ENCODE data around the gene LGI1. TPM values are rescaled to one million over a fixed set of nuclear protein-coding genes. Genes with fewer than 3 reads are reported as not detected.

Gene LGI1
- 0.11 TPM in 1 of 2 replicates, not detected in the other for total RNA-seq

GRCh38 chr10:93757801-93758507 is at the start of gene LGI1:
Gene LGI1 (plus strand): TSS chr10:93757936. CDS start chr10:93758145, 209 bp downstream.

Other genes starting within 250 kb of the LGI1 start
- gene FFAR4, start 191.3 kb upstream of the LGI1 start, total RNA-seq = not detected in 2 replicates
- 11.1 and 15.4 TPM in 2 replicates for gene RBP4, start 156.7 kb upstream of the LGI1 start, total RNA-seq
- not detected in 2 replicates for gene PDE6C, start 145.4 kb upstream of the LGI1 start, total RNA-seq
- 14.0 and 14.4 TPM in 2 replicates for gene FRA10AC1, start 55.3 kb upstream of the LGI1 start, total RNA-seq
- 12.5 and 13.3 TPM in 2 replicates for gene SLC35G1, start 136.0 kb downstream of the LGI1 start, total RNA-seq
- 25.6 and 29.3 TPM in 2 replicates for gene PLCE1, start 236.0 kb downstream of the LGI1 start, total RNA-seq

Measured in articular chondrocyte of knee joint (primary cell).